Globus pallidus (tissue), 1 donor: ENCODE data around the gene RPL7A.
A peak's percentile ranks its signal among the peaks of the same experiment; 100 is the strongest.
"Not testable (repeated sequence)": the region's sequence is repeated elsewhere in the genome, so short reads cannot be mapped to it uniquely, and the experiment has no call there.

ENCODE experiments used
- DNase-seq: peaks from one replicate; pipeline ENCODE4 v3.0.0-alpha.2; 2015; ENCODE audit warnings: low spot score

RPL7A gene

GRCh38 chr9:133327834-133328484 is 20.1 kb upstream of the RPL7A start:
- DNase-seq, result no peak

DNA sequence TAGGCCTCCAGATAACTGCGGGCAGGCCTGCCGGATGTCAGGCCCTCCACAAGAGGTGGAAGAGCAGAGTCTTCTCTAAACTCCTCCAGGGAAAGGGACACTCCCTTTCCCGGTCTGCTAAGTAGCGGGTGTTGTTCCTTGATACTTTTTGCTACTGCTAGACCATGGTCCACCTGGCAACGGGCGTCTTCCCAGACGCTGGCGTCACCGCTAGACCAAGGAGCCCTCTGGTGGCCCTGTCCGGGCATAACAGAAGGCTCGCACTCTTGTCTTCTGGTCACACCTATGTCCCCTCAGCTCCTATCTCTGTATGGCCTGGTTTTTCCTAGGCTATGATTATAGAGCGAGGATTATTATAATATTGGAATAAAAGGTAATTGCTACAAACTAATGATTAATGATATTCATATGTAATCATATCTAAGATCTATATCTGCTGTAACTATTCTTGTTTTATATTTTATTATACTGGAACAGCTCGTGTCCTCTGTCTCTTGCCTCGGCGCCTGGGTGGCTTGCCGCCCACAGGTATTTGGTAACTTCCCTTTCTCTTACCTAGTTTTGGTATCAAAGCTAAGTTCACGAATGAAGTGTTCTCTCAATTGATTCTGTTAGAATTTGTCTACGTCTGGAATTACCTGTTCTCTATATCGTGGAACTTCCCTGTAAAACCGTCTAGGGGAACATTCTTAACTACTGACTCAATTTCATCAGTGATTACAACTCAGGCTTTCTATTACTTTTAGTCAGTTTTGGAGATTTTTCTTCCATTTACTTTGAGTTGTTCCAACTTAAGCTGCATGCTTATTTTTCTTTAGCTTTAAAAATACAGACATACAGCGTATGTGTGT is 18.5 kb upstream of the RPL7A start:
- not testable (repeated sequence) for DNase-seq

GRCh38 chr9:133331221-133331620 is 16.8 kb upstream of the RPL7A start:
- no peak for DNase-seq

- no peak for DNase-seq
Observed at GRCh38 chr9:133331641-133332380, 16.2 kb upstream of the RPL7A start.

DNA sequence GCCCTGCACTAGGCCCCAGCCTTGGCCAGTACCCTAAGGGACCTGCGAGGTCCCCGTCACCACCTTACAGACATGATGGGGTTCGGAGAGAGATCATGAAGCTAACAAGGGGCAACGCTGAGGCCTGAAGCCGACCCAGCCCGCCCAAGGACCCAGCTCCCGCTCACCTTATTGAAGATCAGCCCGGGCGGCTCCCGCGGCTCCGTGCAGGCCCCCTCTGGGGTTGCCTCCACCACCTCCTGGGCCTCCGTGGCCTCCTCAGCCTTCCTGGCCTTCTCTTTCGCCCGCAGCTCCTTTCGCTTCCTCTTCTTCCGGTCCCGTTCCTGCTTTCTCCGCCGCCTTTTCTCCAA is 15.7 kb upstream of the RPL7A start:
- no peak for DNase-seq

DNA sequence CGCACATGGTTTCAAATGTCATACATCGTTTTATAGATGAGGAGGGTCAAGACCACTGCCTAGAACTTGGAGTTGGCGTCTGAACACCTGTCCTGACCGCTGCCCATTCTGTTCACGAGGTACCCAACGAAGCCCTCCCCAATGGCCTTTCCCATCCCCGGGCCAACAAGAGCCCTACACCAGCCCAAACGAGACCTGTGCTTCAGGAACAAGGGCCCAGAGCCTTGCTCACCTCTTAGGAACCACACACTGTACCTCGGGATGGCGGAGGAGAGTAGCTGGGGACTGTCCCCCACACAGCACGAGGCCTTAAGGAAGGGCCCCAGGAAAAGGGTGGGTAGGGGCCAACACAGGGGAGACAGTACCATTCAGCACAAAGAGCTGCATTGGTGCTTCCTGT is 15.0 kb upstream of the RPL7A start:
- no peak for DNase-seq

GRCh38 chr9:133333566-133333965 is 14.5 kb upstream of the RPL7A start:
- DNase-seq, result no peak

- DNase-seq, result no peak
Observed at GRCh38 chr9:133334161-133334560, 13.9 kb upstream of the RPL7A start.

DNA sequence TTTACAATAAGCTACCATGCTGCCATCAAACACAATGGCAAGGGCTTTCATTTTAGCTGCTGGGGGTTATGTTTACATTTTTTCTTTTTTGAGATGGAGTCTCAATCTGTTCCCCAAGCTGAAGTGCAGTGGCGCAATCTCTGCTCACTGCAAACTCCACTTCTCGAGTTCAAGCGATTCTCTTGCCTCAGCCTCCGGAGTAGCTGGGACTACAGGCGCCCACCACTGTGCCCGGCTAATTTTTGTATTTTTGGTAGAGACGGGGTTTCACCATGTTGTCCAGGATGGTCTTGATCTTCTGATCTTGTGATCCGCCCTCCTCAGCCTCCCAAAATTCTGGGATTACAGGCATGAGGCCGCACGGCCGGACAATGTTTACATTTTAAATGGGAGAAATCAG is 13.1 kb upstream of the RPL7A start:
- not testable (repeated sequence) for DNase-seq

- peak; percentile 81 for DNase-seq
Observed at GRCh38 chr9:133335924-133336811, 11.8 kb upstream of the RPL7A start, which contains the start of gene SURF6. Gene SURF6, minus strand, starts transcription at chr9:133336188. Its CDS starts 56 bp downstream, at chr9:133336132.

DNA sequence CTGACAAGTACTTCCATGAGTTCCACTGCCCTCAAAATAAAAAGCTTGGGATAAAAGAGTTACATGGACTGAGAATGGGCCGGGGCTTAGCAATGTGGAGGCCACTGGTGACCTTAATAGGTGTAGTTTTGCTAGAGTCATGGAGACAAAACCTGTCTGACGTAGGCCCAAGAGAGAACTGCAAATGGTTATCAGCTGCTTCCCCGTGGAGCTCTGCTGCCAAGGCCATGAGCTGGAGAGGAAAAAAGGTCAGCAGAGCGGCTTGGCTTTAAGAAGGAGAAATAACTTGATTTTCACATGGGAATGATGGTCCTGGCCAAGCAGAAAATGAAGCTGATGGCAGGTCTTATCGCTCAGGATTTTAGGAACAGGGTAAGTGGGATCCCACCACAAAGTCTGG is 8.4 kb upstream of the RPL7A start:
- DNase-seq, result no peak

DNA sequence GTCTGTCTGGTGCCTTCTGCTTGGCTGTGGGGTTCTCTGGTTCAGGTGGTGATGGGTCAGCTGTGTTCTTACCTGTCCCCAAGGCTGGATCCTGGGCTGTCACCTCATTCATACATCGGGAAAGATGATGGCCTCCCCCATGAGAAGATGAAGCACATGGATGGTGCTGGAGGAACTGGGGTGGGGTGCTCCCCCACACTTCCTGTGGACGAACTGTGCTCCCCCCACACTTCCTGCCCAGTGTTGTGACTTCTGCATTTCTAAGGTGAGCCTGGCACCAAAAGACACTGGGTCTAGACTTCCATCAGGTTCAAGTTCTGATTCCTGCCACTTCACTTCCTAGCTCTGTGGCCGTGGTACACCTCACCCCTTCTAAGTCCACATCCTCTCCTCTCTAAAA is 7.8 kb upstream of the RPL7A start:
- no peak for DNase-seq

- no peak for DNase-seq
Observed at GRCh38 chr9:133340916-133341315, 7.1 kb upstream of the RPL7A start.

- DNase-seq, result no peak
Observed at GRCh38 chr9:133341369-133342068, 6.5 kb upstream of the RPL7A start.

DNA sequence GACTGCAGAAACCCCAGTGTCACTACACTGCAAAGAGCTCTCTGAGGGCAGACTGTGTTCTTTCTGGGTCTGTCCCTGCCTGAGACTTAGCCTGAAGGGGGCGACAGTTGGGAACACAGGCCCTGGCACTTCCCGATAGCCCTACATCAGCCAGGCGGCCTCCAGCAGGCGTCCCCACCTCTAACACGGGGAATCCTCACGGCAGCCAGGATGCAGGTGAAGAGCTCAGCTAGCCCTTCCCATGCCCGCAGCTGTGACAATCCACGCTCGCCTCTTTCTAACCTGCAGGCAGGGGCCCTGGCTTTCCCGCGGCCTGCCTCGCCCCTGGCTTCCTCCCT is 6.0 kb upstream of the RPL7A start:
- no peak for DNase-seq

DNA sequence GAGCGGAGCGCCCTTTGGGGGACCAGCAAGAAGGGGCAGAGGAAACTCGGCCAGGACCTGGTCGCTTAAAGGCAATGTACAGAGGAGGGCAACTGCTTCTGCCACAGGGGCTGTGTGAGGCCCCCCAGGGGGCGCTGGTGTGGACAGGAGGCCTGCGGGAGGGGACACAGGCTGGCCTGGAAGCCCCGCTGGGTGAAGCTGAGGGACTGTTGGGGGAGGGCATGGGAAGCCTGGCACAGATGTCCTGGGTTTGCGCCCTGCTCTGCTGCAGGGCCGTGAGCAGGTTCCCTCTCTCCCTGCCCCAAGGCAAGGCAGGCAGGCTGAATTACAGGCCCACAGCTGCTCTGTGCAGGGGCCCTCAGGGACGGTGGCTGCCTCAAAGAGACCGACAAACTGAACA is 5.4 kb upstream of the RPL7A start:
- no peak for DNase-seq

- DNase-seq, result no peak
Observed at GRCh38 chr9:133344071-133344470, 3.9 kb upstream of the RPL7A start.

DNA sequence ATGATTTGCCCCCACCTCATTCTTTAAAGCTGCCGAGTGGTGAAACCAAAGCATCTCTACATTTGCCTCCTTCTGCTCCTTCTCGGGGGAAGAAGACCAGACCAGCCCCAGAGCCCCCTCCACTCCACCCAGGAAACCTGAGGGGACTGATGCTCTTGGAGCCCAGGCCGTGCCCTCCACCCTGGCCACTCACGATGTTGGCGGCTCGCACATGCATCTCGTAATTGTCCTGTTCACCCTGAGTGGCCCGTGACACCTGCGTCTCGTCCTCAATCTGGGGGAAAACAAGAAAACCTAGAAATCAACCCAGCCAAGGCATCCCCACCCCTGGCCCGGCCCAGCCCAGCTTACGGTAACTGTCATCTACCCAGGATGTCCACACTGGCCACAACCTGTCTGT is 3.0 kb upstream of the RPL7A start:
- DNase-seq, result no peak

DNA sequence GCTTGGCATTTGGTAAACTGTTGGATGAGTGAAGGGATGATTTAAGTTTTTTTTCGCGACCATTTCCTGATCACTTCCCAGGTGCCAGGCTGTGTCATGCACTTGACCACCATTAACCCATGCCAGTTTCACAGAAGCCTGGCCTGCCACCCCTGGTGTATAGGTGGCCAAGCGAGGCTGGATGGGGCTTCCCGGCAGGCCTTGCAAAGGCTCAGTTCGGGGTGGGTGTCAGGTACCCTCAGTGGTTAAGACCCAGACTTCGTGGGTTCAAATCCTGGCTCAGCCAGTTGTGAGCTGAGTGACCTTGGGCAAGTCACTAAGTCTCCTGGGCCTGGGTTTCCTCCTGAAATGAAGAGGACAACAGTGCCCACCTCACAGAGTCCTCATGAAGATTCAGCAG is 2.4 kb upstream of the RPL7A start:
- no peak for DNase-seq

GRCh38 chr9:133346021-133346785 is 1.8 kb upstream of the RPL7A start:
- no peak for DNase-seq
